ENCODE results near the gene TBC1D1. TPM values are rescaled to one million over a fixed set of nuclear protein-coding genes. Genes with fewer than 3 reads are reported as not detected.

Gene TBC1D1
- total RNA-seq, 1 donor, result 101 TPM

DNA sequence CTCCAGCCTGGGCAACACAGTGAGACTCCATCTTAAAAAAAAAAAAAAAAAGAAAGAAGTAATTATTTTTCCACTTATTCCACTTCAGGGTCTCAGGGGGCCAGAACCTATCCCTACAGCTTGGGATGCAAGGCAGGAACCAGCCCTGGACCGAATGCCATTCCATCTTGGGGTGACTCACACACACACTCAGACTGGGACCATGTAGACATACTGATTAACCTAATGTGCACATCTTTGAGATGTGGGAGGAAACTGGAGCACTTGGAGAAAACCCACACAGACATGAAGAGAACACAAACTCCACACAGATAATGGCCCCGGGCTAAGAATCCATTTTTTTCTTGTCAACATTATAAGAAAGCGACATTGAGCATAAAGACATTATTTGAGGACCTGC is 201.8 kb downstream of the TBC1D1 start:
- no peak for TF ChIP-seq CTCF (IDR thresholded peaks at IDR 0.05; ENCODE audit: insufficient read depth, low read depth, low read length)
- no peak for DNase-seq (ENCODE audit: low read depth)
- H3K4me3 ChIP-seq (ENCODE audit: low read depth, low read length), result no peak overlapping the region

- no peak for TF ChIP-seq CTCF (IDR thresholded peaks at IDR 0.05; ENCODE audit: insufficient read depth, low read depth, low read length)
- no peak for DNase-seq (ENCODE audit: low read depth)
- no peak overlapping the region for H3K4me3 ChIP-seq (ENCODE audit: low read depth, low read length)
These were observed 203.5 kb downstream of the TBC1D1 start for GRCh38 chr4:38094419-38094818.

DNA sequence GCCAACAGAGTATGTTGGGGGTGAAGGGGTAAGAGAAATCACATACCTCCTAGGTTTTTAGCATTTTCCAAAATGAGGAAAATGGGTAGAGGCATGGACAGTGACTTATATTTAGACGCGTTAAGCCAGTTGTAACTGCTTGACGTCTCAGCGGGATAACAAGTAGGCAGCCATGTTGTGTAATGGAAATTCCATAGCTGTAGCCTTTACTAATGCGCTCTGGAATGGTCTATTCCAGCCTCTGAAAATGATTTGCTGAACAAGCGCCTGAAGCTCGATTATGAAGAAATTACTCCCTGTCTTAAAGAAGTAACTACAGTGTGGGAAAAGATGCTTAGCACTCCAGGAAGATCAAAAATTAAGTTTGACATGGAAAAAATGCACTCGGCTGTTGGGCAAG is 204.8 kb downstream of the TBC1D1 start:
- DNase-seq (ENCODE audit: low read depth), result no peak
- no peak overlapping the region for H3K4me3 ChIP-seq (ENCODE audit: low read depth, low read length)
- no peak for TF ChIP-seq CTCF (IDR thresholded peaks at IDR 0.05; ENCODE audit: insufficient read depth, low read depth, low read length)

GRCh38 chr4:38097818-38098217 is 206.9 kb downstream of the TBC1D1 start:
- TF ChIP-seq CTCF (IDR thresholded peaks at IDR 0.05; ENCODE audit: insufficient read depth, low read depth, low read length), result no peak
- no peak overlapping the region for H3K4me3 ChIP-seq (ENCODE audit: low read depth, low read length)
- no peak for DNase-seq (ENCODE audit: low read depth)

- no peak for TF ChIP-seq CTCF (IDR thresholded peaks at IDR 0.05; ENCODE audit: insufficient read depth, low read depth, low read length)
- no peak overlapping the region for H3K4me3 ChIP-seq (ENCODE audit: low read depth, low read length)
- peak; percentile 77 for DNase-seq (ENCODE audit: low read depth)
These were observed 208.2 kb downstream of the TBC1D1 start for GRCh38 chr4:38099020-38099600.

DNA sequence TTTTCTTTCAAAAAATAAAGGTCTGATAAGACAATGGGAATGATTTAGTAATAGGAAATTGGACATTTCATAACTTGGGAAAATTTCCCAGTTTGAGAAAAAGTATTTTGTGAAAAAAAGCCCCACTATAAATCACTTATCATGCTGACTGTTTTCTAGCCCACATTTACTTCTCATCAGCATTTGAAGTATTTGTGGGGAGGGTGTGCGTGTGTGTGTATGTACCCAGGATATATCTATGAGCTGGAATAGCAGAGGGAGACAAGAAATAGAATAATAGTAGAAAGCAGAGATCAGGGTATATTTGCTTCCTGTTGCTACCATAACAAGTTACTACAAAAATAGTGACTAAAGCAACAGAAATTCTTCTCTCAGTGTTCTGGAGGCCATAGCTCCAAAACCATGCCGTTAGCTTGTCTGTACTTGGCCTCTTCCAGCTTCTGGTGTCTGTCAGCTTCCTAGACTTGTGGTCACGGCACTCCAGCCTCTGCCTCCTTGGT is 209.1 kb downstream of the TBC1D1 start:
- peak; percentile 76 for DNase-seq (ENCODE audit: low read depth)
- H3K4me3 ChIP-seq (ENCODE audit: low read depth, low read length), result no peak overlapping the region
- TF ChIP-seq CTCF (IDR thresholded peaks at IDR 0.05; ENCODE audit: insufficient read depth, low read depth, low read length), result no peak
